Adrenal gland (tissue), 12 donors: ENCODE measurements around the gene SLC25A20. TPM values are rescaled to one million over a fixed set of nuclear protein-coding genes. Genes with fewer than 3 reads are reported as not detected.

Source experiments
- DNase-seq, 7 donors: peaks; one replicate each; pipeline ENCODE4 v3.0.0-alpha.2; 2019 to 2020
- H3K27ac ChIP-seq, 5 donors: fragments of 200-600 bp; sonication (generic) in 4 of 5; 1 replicate in 3 of 5; 2 replicates in 2 of 5; pipeline versions ENCODE4 v1.5.1 to v1.8.0; 2016 to 2020; ENCODE audit warnings: mild to moderate bottlenecking in 1 of 5
- H3K27me3 ChIP-seq: fragments of 200-600 bp; 2 replicates; pipeline ENCODE4 v1.8.0; 2021
- H3K36me3 ChIP-seq, 2 donors: fragments of 200-600 bp; replicated peaks in 1 of 2; 1 replicate in 1 of 2; 2 replicates in 1 of 2; pipeline versions ENCODE4 v1.5.1 to v1.8.0; 2018 to 2022
- H3K4me1 ChIP-seq, 2 donors: fragments of 200-600 bp; replicated peaks in 1 of 2; 1 replicate in 1 of 2; 2 replicates in 1 of 2; pipeline versions ENCODE4 v1.5.1 to v1.8.0; 2018 to 2021
- H3K4me3 ChIP-seq, 4 donors: fragments of 200-600 bp; sonication (generic) in 3 of 4; one replicate each; pipeline ENCODE4 v1.5.1; 2016 to 2018
- H3K9me3 ChIP-seq, 3 donors: fragments of 200-600 bp; sonication (generic) in 1 of 3; replicated peaks in 1 of 3; 1 replicate in 2 of 3; 2 replicates in 1 of 3; pipeline versions ENCODE4 v1.5.1 to v1.8.0; 2016 to 2021
- CTCF ChIP-seq, 6 experiments: fragments of 450-650 bp in 4 of 6; fragments of 200-600 bp in 2 of 6; sonication (generic) in 1 of 6; IDR thresholded peaks; 1 replicate in 5 of 6; 2 replicates in 1 of 6; pipeline versions ENCODE4 v1.5.1 to v1.8.0; 2016 to 2021; ENCODE audit warnings: antibody characterized with exemption in 6 of 6, mild to moderate bottlenecking in 2 of 6, moderate library complexity in 1 of 6
- POLR2A ChIP-seq, 2 donors: fragments of 450-650 bp; IDR thresholded peaks; one replicate each; pipeline ENCODE4 v1.6.1; 2017; ENCODE audit warnings: antibody characterized with exemption in 2 of 2, mild to moderate bottlenecking in 2 of 2, moderate library complexity in 1 of 2
- WGBS, 4 donors: extraction: QIAGEN DNeasy Blood & Tissue Kit in 2 of 4; methylation state at CpG; one replicate each; pipeline versions ENCODE4 v1.1.5 to v1.1.7; 2013 to 2017; 5-methylcytosine and 5-hydroxymethylcytosine counted together
- intact Hi-C, 2 donors: fragments of 100-400 bp; cut with DNase I; formaldehyde crosslinking; loops; one replicate each; pipeline versions ENCODE4 v1.14.1 to v1.15.0; 2022 to 2023
- polyA plus RNA-seq, 3 donors: library from polyadenylated mRNA; stranded (reverse); fragments of 200-250 nt in 2 of 3; fragments of 350-450 nt in 1 of 3; fragmentation: Illumina TruSeq in 1 of 3; extraction: RNeasy Lipid Tissue Mini Kit (QIAGEN cat#74804) in 1 of 3; gene quantifications; one replicate each; pipeline ENCODE4 v1.2.3, GENCODE V29; 2013 to 2014
- total RNA-seq, 9 donors: library from RNA; depleted of rRNA in 4 of 9; stranded (reverse); fragments of >200 nt in 4 of 9; fragments of 120-200 nt in 1 of 9; fragmentation: NEBNext Ultra II Directional in 1 of 9; extraction: Animal tissue kit (Norgen Biotek cat#: 25700) in 1 of 9; gene quantifications; one replicate each; pipeline versions ENCODE4 v1.1.0 to v1.2.4, GENCODE V29; 2013 to 2023
- donor health status: healthy with polysubstance abuse.
- donor health status: Bipolar disorder and iron deficiency.
- donor health status: DM: yes; HTN: yes; CAD: no.
- donor health status: DM: no; HTN: no; CAD: no.
- donor health status: DM: no; HTN: no; CAD: no.
- donor health status: DM: yes; HTN: yes; CAD: no.

Gene SLC25A20
- total and polyA plus RNA-seq, 12 donors: 15.5 to 70.6 (median 49.1) TPM

- peaks cover 19 to 61% of the 10 kb centered on the region in 2 donors for H3K4me1 ChIP-seq
- H3K27ac ChIP-seq: no peak overlapping the region
- intact Hi-C loops: no loop called here
- 20 to 58% (median 38%) methylated on average over 1 of the region's 1 CpG for WGBS, 4 donors
- no peaks in the 10 kb centered on the region for H3K9me3 ChIP-seq
- H3K36me3 ChIP-seq: peaks cover 0 to 18% of the 10 kb centered on the region in 2 donors
- H3K4me3 ChIP-seq: no peak overlapping the region
- DNase-seq: no peak
- no peaks in the 10 kb centered on the region for H3K27me3 ChIP-seq
- no peak for TF ChIP-seq CTCF (IDR thresholded peaks at IDR 0.05)
- TF ChIP-seq POLR2A (IDR thresholded peaks at IDR 0.05): no peak
These were observed 33.4 kb upstream of the SLC25A20 start for GRCh38 chr3:48931944-48932580.

GRCh38 chr3:48930590-48930989 is 31.9 kb upstream of the SLC25A20 start:
- DNase-seq: no peak
- Histone ChIP-seq H3K9me3 (no peaks in the 10 kb centered on the region), H3K4me1 (peaks cover 26 to 69% of the 10 kb centered on the region in 2 donors), H3K4me3 (no peak overlapping the region), H3K27me3 (no peaks in the 10 kb centered on the region), H3K27ac (no peak overlapping the region), H3K36me3 (peaks cover 0 to 18% of the 10 kb centered on the region in 2 donors)
- TF ChIP-seq POLR2A (IDR thresholded peaks at IDR 0.05): no peak
- no peak for TF ChIP-seq CTCF (IDR thresholded peaks at IDR 0.05)
- 55 to 69% (median 59%) methylated on average over 3 of the region's 3 CpGs for WGBS, 4 donors
- intact Hi-C loops: no loop called here

GRCh38 chr3:48929358-48930035 is 30.8 kb upstream of the SLC25A20 start:
- H3K36me3 ChIP-seq: peaks cover 0 to 18% of the 10 kb centered on the region in 2 donors
- H3K27ac ChIP-seq: no peak overlapping the region
- H3K9me3 ChIP-seq: no peaks in the 10 kb centered on the region
- TF ChIP-seq CTCF (IDR thresholded peaks at IDR 0.05) (no peak), POLR2A (IDR thresholded peaks at IDR 0.05) (no peak)
- 59 to 69% (median 61%) methylated on average over 3 of the region's 3 CpGs for WGBS, 4 donors
- H3K27me3 ChIP-seq: no peaks in the 10 kb centered on the region
- intact Hi-C loops: no loop called here
- DNase-seq: no peak
- peaks cover 26 to 66% of the 10 kb centered on the region in 2 donors for H3K4me1 ChIP-seq
- no peak overlapping the region for H3K4me3 ChIP-seq

- WGBS, 4 donors: 56 to 93% (median 86%) methylated on average over 1 of the region's 1 CpG
- intact Hi-C loops: no loop called here
- Histone ChIP-seq H3K9me3 (no peaks in the 10 kb centered on the region), H3K4me3 (no peak overlapping the region), H3K27me3 (no peaks in the 10 kb centered on the region), H3K27ac (peak overlapping the region in 1 of 5 donors; percentile 7), H3K4me1 (peaks cover 26 to 59% of the 10 kb centered on the region in 2 donors), H3K36me3 (peaks cover 0 to 16% of the 10 kb centered on the region in 2 donors)
- no peak for DNase-seq
- TF ChIP-seq CTCF (IDR thresholded peaks at IDR 0.05) (no peak), POLR2A (IDR thresholded peaks at IDR 0.05) (no peak)
These were observed 30.0 kb upstream of the SLC25A20 start for GRCh38 chr3:48928679-48929078.
